ENCODE measurements around the gene ADGRG6.

ADGRG6 gene

GRCh38 chr6:142354650-142355049, 52.8 kb downstream of the ADGRG6 start:
- no peak for DNase-seq

- no peak for DNase-seq
Measured at GRCh38 chr6:142355520-142356174, 53.8 kb downstream of the ADGRG6 start.

- DNase-seq = no peak
Measured at GRCh38 chr6:142356201-142356883, 54.5 kb downstream of the ADGRG6 start.

GRCh38 chr6:142356884-142357225, 55.0 kb downstream of the ADGRG6 start:
- no peak for DNase-seq

GRCh38 chr6:142357879-142358278, 56.1 kb downstream of the ADGRG6 start:
- DNase-seq = no peak

- no peak for DNase-seq
Measured at GRCh38 chr6:142359271-142359960, 57.6 kb downstream of the ADGRG6 start.

- no peak for DNase-seq
Measured at GRCh38 chr6:142361345-142361744, 59.5 kb downstream of the ADGRG6 start.

- DNase-seq = no peak
Measured at GRCh38 chr6:142361779-142362750, 60.3 kb downstream of the ADGRG6 start.

GRCh38 chr6:142367061-142367460, 65.3 kb downstream of the ADGRG6 start:
- DNase-seq = no peak

- DNase-seq = no peak
Measured at GRCh38 chr6:142367501-142368018, 65.8 kb downstream of the ADGRG6 start.

GRCh38 chr6:142369266-142369665, 67.5 kb downstream of the ADGRG6 start:
- no peak for DNase-seq

- peak; percentile 84 for DNase-seq
Measured at GRCh38 chr6:142372348-142372747, 70.5 kb downstream of the ADGRG6 start.

GRCh38 chr6:142373268-142374090, 71.7 kb downstream of the ADGRG6 start:
- no peak for DNase-seq

- DNase-seq = peak; percentile 54
Measured at GRCh38 chr6:142374091-142374770, 72.4 kb downstream of the ADGRG6 start.

GRCh38 chr6:142374965-142375733, 73.3 kb downstream of the ADGRG6 start:
- peak; percentile 79 for DNase-seq

- DNase-seq = no peak
Measured at GRCh38 chr6:142376115-142376514, 74.3 kb downstream of the ADGRG6 start.

- peak; percentile 97 for DNase-seq
Measured at GRCh38 chr6:142376800-142377496, 75.1 kb downstream of the ADGRG6 start.

- DNase-seq = no peak
Measured at GRCh38 chr6:142377497-142377848, 75.7 kb downstream of the ADGRG6 start.

GRCh38 chr6:142378138-142378875, 76.5 kb downstream of the ADGRG6 start:
- DNase-seq = peak; percentile 73
